GM19025 (cell line): ENCODE measurements around the gene DOK3.

Source experiments
- ATAC-seq: cut with Tn5 transposase; IDR thresholded peaks from one replicate; pipeline ENCODE4 v1.9.1; 2021; ENCODE audit warnings: mild to moderate bottlenecking, low read depth, moderate library complexity; ENCODE audit not compliant: unreplicated experiment

The DOK3 gene

DNA sequence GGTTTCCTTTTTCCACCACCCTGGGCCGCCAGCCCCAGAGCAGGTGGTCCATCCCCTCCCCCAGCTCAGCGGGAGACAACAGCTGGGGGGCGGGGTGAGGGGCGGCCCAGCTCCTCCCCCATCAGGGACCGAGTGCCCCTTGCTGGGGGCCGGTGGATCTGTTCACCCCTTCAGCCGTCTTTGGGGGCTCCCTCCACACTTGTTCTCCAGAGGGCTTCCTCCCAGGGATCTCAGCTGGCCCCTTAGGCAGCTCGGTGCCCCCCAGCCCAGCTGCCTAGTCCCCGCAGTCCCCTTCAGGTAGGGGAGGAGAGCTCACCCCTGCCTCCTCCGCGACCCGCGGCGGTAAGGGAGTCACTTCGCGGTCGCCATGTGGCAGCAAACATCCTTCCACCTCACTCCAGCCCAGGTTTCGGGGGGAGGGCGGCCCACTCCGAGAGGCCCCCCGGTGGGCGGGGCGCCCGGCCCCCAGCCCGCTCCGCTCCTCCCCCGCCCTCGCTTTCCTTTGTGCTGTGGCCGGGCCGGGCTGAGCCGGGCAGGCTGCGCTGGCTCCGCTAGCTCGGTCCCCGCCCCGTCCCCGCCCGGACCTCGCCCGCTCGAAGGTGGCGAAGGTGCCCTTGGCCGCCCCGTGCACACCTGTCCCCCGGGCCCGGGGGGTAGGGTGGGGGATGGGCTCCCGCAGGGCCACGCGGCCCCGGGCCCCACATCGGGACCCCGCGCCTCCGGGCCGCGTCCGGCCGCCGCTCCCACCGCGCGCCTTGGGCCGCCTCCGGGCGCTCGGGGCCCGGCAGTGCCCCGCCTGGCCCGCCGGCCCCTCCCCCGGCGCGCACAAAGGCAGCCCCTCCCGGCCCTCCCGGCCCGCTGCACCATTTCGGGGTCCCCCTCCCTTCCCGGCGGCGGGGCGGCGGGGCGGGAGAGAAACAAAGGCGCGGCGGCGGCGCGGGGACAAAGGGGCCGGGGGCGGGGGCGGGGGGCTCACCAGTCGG is 36.9 kb downstream of the DOK3 start:
- peak; percentile 43 for ATAC-seq

DNA sequence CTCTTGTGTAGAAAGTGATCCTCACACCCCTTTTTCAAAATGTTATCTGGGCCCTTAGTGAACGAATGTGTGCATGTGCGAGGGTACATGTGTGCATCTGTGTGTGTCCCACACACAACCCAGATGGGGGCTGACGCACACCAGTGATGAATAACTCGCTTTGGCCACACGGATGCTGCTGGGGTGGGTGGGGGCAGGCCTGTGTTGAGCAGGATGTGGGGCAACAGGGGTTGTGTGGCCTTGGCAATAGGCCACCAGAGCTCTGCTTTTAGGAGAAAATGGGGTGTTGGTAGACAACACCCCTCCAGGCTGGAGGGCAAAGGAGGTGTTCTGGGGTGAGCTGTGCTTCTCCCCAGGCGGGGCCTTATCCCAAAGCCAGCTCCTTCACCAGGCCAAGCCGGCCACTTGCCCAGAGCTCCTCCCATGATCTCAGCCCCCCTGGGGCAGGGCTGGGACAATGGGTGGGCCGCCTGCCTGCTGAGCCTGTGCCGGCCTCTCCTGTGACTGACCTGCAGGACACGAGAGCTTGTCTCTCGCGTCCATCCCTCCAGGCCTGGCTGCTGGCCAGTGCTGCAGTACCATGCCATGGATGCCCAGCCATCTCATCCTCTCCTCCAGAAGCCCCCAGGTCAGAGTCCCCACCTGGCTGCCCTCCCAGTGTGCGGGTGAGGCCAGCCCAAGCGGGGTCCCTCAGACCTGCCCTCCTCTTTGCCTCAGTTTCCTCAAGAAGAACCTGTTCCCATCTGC is 37.8 kb downstream of the DOK3 start:
- no peak for ATAC-seq

GRCh38 chr5:177470759-177471536 is 38.7 kb downstream of the DOK3 start:
- no peak for ATAC-seq

GRCh38 chr5:177469750-177470525 is 39.7 kb downstream of the DOK3 start:
- ATAC-seq = no peak

GRCh38 chr5:177468685-177469628 is 40.7 kb downstream of the DOK3 start:
- ATAC-seq = no peak

DNA sequence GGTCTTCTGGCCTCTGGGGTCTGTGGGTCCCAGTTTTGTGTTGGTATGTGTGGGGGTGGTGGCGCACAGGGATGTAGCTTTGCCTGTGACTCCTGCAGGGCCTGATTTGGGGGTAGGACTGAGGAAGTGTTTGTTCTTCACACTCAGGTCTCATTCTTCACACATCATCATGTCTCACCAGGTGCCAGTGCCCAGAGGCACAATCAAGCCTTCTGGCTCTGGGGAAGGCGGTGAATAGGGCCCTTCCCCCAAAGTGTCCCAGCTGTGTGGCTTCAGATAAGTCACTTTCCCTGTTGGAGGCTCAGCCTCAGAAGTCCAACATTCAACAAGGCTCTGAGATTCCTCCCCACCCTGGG is 41.3 kb downstream of the DOK3 start:
- no peak for ATAC-seq

GRCh38 chr5:177467436-177467835 is 42.2 kb downstream of the DOK3 start:
- ATAC-seq = no peak

DNA sequence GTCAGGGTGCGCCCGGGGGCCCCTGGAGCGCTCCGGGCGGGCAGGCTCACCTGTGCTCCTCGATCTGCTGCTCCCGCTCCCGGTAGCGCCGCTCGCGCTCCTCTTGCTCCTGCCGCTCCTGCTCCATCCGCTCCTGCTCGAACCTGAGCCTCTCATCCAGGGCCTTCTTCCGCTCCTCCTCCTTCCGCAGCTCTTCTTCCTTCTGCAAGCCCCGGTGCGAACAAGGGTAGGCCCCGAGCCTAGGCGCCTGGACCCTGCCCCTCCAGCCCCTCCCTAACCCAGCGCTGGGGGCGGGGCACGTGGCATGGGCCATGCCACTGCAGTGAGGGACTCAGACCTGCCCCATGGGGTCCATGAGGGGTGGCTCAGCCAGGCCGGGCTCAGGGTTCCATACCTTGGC is 42.8 kb downstream of the DOK3 start:
- ATAC-seq = no peak

DNA sequence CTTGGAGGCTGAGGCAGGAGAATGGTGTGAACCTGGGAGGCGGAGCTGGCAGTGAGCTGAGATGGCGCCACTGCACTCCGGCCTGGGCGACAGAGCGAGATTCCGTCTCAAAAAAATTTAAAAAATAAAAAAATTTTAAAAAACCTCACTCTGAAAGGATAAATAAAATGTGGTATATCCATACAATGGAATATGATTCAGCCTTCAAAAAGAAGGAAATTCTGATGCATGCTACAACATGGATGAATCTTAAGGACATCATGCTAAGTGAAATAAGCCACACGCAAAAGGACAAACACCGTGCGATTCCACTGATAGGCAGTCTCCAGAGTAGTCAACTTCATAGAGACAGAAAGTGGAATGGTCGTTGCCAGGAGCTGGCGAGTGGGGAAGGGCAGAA is 44.6 kb downstream of the DOK3 start:
- ATAC-seq = no peak

- ATAC-seq = no peak
Observed at GRCh38 chr5:177462021-177462670, 47.5 kb downstream of the DOK3 start.

- no peak for ATAC-seq
Observed at GRCh38 chr5:177459819-177460628, 49.6 kb downstream of the DOK3 start.

- ATAC-seq = no peak
Observed at GRCh38 chr5:177459357-177459756, 50.3 kb downstream of the DOK3 start.

DNA sequence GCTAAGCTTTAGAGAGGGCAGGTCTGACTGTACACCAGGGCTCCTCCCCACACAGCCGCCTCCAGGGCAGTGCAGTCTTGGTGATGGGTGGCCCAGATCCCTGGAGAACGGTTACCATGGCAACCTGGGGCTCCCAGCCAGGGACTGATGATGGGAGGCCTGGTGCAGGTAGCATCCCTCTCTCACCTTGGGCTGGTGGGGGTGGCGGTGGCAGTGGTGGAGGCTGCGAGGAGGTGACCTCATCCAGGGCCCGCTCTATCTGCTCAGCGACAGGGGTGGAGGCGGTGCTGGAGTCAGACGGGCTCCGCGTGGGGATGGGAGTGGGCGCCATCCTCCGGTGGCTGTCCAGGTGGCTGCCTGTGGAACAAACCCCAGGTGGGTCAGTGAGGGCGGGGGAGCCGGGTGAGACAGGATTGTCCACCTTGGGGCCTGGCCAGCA is 50.7 kb downstream of the DOK3 start:
- no peak for ATAC-seq

- no peak for ATAC-seq
Observed at GRCh38 chr5:177457852-177458681, 51.6 kb downstream of the DOK3 start.

DNA sequence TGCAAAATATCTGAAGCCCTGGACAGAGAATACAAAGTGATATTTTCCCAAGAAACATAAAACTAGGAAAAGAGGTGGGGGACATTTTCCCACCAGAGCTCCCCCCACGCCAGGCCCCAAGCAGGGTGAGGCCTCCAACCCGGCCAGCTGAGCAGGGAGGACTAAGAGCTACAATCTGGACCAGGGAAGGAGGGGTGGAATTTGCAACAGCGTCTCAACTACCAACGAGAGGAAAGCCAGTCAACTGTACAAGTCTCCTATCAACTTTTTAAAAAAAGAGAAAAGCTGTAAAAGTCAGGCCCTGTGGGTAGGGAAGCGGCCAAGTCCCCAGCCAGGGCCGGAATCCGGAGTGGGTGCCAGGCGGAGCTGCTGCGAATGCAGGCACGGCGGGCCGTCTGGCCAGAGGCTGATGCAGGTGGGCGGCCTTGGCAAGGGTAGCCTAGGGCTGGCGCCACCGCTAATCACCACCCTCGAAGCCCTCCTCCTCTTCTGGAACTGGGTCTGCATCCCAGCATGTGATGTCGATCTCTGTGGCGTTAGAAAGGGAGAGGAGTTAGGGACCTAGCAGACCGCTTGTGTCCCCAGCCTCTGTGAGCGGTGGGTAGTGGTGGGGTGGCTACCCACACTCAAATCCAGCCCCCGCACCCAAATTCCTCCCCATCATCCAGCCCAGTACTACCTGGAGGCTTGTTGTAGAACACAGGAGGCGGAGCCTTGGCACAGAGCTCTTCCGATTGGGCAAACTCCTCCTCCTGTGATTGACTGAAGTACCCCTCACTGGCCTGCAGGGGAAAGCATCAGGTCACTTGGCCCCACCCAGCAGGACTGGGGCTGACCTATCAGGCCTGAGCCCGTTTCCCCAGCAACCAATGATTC is 52.4 kb downstream of the DOK3 start:
- ATAC-seq = no peak

GRCh38 chr5:177456591-177456964 is 53.0 kb downstream of the DOK3 start:
- ATAC-seq = no peak
